SU-DHL-6 (cell line): Measurements from ENCODE around the gene POLRMT.

Source experiments
- EZH2phosphoT487 ChIP-seq: fragments of 200-600 bp; sonication (generic), shearing (Covaris generic); conservative IDR thresholded peaks from 2 replicates; pipeline ENCODE4 v1.6.1; 2018; ENCODE audit warnings: mild to moderate bottlenecking, antibody characterized with exemption, low read length, moderate library complexity, mixed read lengths
- TF ChIP-seq, protein P1 (sequence below): fragments of 200-600 bp; sonication (generic); IDR thresholded peaks from one replicate; pipeline ENCODE4 v1.5.1; 2017; ENCODE audit warnings: antibody characterized with exemption, mild to moderate bottlenecking, low read length, moderate library complexity; ENCODE audit not compliant: insufficient read depth, poor library complexity, severe bottlenecking

DNA sequence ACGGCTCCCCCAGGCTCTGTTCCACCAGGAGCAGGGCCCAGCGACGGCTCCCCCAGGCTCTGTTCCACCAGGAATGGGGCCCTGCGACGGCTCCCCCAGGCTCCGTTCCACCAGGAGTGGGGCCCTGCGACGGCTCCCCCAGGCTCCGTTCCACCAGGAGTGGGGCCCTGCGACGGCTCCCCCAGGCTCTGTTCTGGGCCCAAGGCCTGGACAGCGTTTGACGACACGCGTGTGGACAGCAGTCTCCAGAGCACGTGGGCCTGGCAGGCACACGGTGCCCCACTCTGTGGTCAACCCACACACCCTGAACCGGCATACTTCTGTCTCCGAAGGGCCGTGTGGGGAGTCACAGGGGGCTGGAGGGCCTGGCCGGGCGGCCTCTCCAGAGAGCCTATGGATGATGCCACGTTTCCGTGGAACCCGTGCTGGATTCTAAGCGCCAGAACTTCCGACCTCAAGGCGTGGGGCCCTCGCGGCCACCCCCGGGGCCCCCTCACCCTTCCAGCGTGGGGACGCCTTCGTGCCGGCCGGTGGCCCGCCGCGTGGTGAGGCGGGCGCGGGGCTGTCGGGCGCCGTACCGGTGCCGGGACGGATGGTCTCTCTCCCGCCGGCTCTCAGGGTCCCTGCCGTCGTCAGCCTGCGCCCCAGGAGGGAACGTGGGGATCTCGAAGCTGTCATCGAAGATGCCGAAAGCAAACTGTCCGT, 17.9 kb upstream of the POLRMT start:
- TF ChIP-seq, protein P1, sequence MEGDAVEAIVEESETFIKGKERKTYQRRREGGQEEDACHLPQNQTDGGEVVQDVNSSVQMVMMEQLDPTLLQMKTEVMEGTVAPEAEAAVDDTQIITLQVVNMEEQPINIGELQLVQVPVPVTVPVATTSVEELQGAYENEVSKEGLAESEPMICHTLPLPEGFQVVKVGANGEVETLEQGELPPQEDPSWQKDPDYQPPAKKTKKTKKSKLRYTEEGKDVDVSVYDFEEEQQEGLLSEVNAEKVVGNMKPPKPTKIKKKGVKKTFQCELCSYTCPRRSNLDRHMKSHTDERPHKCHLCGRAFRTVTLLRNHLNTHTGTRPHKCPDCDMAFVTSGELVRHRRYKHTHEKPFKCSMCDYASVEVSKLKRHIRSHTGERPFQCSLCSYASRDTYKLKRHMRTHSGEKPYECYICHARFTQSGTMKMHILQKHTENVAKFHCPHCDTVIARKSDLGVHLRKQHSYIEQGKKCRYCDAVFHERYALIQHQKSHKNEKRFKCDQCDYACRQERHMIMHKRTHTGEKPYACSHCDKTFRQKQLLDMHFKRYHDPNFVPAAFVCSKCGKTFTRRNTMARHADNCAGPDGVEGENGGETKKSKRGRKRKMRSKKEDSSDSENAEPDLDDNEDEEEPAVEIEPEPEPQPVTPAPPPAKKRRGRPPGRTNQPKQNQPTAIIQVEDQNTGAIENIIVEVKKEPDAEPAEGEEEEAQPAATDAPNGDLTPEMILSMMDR: no peak
- TF ChIP-seq EZH2phosphoT487: no peak
